Endothelial cell of umbilical vein (primary cell): ENCODE results near the gene RTN4R. TPM values are rescaled to one million over a fixed set of nuclear protein-coding genes. Genes with fewer than 3 reads are reported as not detected.

ENCODE experiments used
- BruUV-seq: library from RNA; stranded (reverse); fragments of 400-500 nt; replicated peaks from 2 replicates; lab custom pipeline; 2021; lab: Mats Ljungman, UMichigan
- CTCF ChIA-PET: fragments of 300-600, 350-600 bp; sonication (Branson Sonifier 250); formaldehyde crosslinking; loops from one replicate; lab custom pipeline; 2021; ENCODE audit warnings: antibody characterized with exemption, inconsistent platforms; lab: Charles Lee
- POLR2A ChIA-PET: fragments of 300-600, 350-600 bp; sonication (Branson Sonifier 250); formaldehyde crosslinking; loops from one replicate; lab custom pipeline; 2021; ENCODE audit warnings: antibody characterized with exemption, inconsistent platforms; lab: Charles Lee
- DNase-seq: peaks from one replicate; pipeline ENCODE4 v3.0.0-alpha.2; 2011; ENCODE audit warnings: low read depth, low spot score
- FAIRE-seq: peaks from 2 replicates; lab custom pipeline; 2011; peaks lifted over from hg19 to GRCh38; lab: Jason Lieb, UNC
- H2AFZ ChIP-seq: 2 replicates; pipeline ENCODE4 v1.6.0; 2012; ENCODE audit warnings: low read depth, low read length, control low read depth, inconsistent platforms
- H3K27ac ChIP-seq: 2 replicates; pipeline ENCODE4 v1.5.1; 2011; ENCODE audit warnings: low read depth, mild to moderate bottlenecking, control low read depth, low read length, moderate library complexity; ENCODE audit not compliant: insufficient read depth
- H3K27me3 ChIP-seq, 2 experiments: 2 replicates each; pipeline versions ENCODE4 v1.6.0 to v1.6.1; 2011; ENCODE audit warnings: low read length in 2 of 2, mixed read lengths in 1 of 2; ENCODE audit not compliant: control insufficient read depth in 2 of 2, insufficient read depth in 2 of 2
- H3K36me3 ChIP-seq, 2 experiments: 2 replicates in 1 of 2; 3 replicates in 1 of 2; pipeline ENCODE4 v1.5.1; 2011; ENCODE audit warnings: low read length in 2 of 2, mild to moderate bottlenecking in 1 of 2, moderate library complexity in 1 of 2; ENCODE audit not compliant: control insufficient read depth in 2 of 2, insufficient read depth in 2 of 2; ENCODE audit errors: extremely low read depth in 1 of 2
- H3K4me1 ChIP-seq: 3 replicates; pipeline ENCODE4 v1.5.1; 2011; ENCODE audit warnings: mild to moderate bottlenecking, low read length; ENCODE audit not compliant: control insufficient read depth, insufficient read depth; ENCODE audit errors: extremely low read depth
- H3K4me2 ChIP-seq: 2 replicates; pipeline ENCODE4 v1.6.1; 2011; ENCODE audit warnings: low read length, control low read depth, mixed read lengths; ENCODE audit not compliant: insufficient read depth
- H3K4me3 ChIP-seq, 3 experiments: fragments of 200-600 bp in 1 of 3; sonication (generic), shearing (Covaris generic) in 1 of 3; replicated peaks in 1 of 3; 2 replicates each; pipeline ENCODE4 v1.5.1; 2011 to 2016; ENCODE audit warnings: control low read depth in 3 of 3, low read length in 3 of 3, mild to moderate bottlenecking in 2 of 3, inconsistent platforms in 1 of 3, low read depth in 1 of 3, moderate library complexity in 1 of 3; ENCODE audit not compliant: insufficient read depth in 1 of 3
- H3K79me2 ChIP-seq: 2 replicates; pipeline ENCODE4 v1.6.0; 2012; ENCODE audit warnings: low read length, inconsistent platforms; ENCODE audit not compliant: control insufficient read depth, insufficient read depth
- H3K9ac ChIP-seq: replicated peaks from 2 replicates; pipeline ENCODE3; 2011; ENCODE audit warnings: low read length, control low read depth; ENCODE audit not compliant: insufficient read depth; ENCODE audit errors: extremely low read depth
- H3K9me1 ChIP-seq: replicated peaks from 3 replicates; pipeline ENCODE4 v1.6.0; 2011; ENCODE audit warnings: mild to moderate bottlenecking, low read length; ENCODE audit not compliant: control insufficient read depth, insufficient read depth; ENCODE audit errors: extremely low read depth
- H3K9me3 ChIP-seq: replicated peaks from 2 replicates; pipeline ENCODE4 v1.5.1; 2012; ENCODE audit warnings: low read length, inconsistent platforms; ENCODE audit not compliant: control insufficient read depth, insufficient read depth
- H4K20me1 ChIP-seq: replicated peaks from 2 replicates; pipeline ENCODE3; 2011; ENCODE audit warnings: mild to moderate bottlenecking, low read length; ENCODE audit not compliant: control insufficient read depth, insufficient read depth; ENCODE audit errors: extremely low read depth
- CTCF ChIP-seq, 2 donors: IDR thresholded peaks; 1 replicate in 1 of 2; 2 replicates in 1 of 2; pipeline ENCODE4 v1.5.1; 2011; ENCODE audit warnings: low read length in 2 of 2, mild to moderate bottlenecking in 2 of 2, moderate library complexity in 2 of 2, control low read depth in 1 of 2, inconsistent platforms in 1 of 2, low read depth in 1 of 2; ENCODE audit not compliant: insufficient read depth in 1 of 2; ENCODE audit errors: extremely low read depth in 1 of 2
- EZH2 ChIP-seq: IDR thresholded peaks from 2 replicates; pipeline ENCODE4 v1.6.1; 2012; ENCODE audit warnings: borderline replicate concordance, low read depth, mild to moderate bottlenecking, moderate library complexity, low read length, inconsistent platforms; ENCODE audit not compliant: severe bottlenecking
- FOS ChIP-seq: IDR thresholded peaks from 2 replicates; pipeline ENCODE4 v1.6.1; 2011; ENCODE audit warnings: mild to moderate bottlenecking, low read length, moderate library complexity, borderline replicate concordance; ENCODE audit not compliant: insufficient read depth
- GATA2 ChIP-seq: IDR thresholded peaks from 2 replicates; pipeline ENCODE4 v1.7.0; 2011; ENCODE audit warnings: low read depth, mild to moderate bottlenecking, moderate library complexity, mixed read lengths, low read length; ENCODE audit not compliant: insufficient read length, insufficient read depth
- JUN ChIP-seq: IDR thresholded peaks from 2 replicates; pipeline ENCODE4 v1.6.1; 2011; ENCODE audit warnings: borderline replicate concordance, low read depth; ENCODE audit not compliant: insufficient read length, insufficient read depth
- MYC ChIP-seq: IDR thresholded peaks from one replicate; pipeline ENCODE4 v1.6.1; 2011; ENCODE audit warnings: mild to moderate bottlenecking, low read depth, low read length
- POLR2A ChIP-seq: IDR thresholded peaks from 2 replicates; pipeline ENCODE4 v1.6.1; 2012; ENCODE audit warnings: low read depth, mild to moderate bottlenecking, control low read depth, low read length
- POLR2AphosphoS5 ChIP-seq: IDR thresholded peaks from 2 replicates; pipeline ENCODE4 v1.6.1; 2012; ENCODE audit warnings: low read depth, mild to moderate bottlenecking, control low read depth, low read length, moderate library complexity; ENCODE audit not compliant: insufficient read depth
- dilution Hi-C: fragments of 300-500 bp; cut with MboI; formaldehyde crosslinking; loops from one replicate; pipeline ENCODE4 v1.15.0; 2019; ENCODE audit warnings: low sequenced_read_pairs; ENCODE audit not compliant: extremely low pct_ligation_motif_present
- intact Hi-C: fragments of 100-400 bp; cut with micrococcal nuclease; formaldehyde crosslinking; loops from one replicate; pipeline ENCODE4 v1.10.0; 2022
- polyA plus RNA-seq, 4 experiments: library from polyadenylated mRNA; depleted of rRNA in 3 of 4; stranded (reverse) in 3 of 4; unstranded in 1 of 4; fragments of >200 nt; gene quantifications; 2 replicates each; pipeline versions ENCODE4 v1.2.1 to v1.2.3, GENCODE V29; 2011 to 2012; ENCODE audit warnings: missing spikeins in 1 of 4
- total RNA-seq: library from RNA; stranded (reverse); gene quantifications from 2 replicates; pipeline ENCODE4 v1.2.3, GENCODE V29; 2021
- TF ChIP-seq, protein P1 (sequence below): IDR thresholded peaks from 2 replicates; pipeline ENCODE4 v1.6.1; 2011; ENCODE audit not compliant: insufficient read depth, insufficient read length

The RTN4R gene
- total and polyA plus RNA-seq, 2 donors (not counting 3 experiments of a cell fraction or from before 2014, with no cell fraction given) = 1.2 to 2.2 TPM

- dilution Hi-C loops = no loop called here
- TF ChIP-seq POLR2A (no peak), JUN (no peak), FOS (no peak), POLR2AphosphoS5 (no peak), GATA2 (no peak), MYC (no peak), CTCF (IDR thresholded peaks at IDR 0.05; ENCODE audit: extremely low read depth in 1 of 2, insufficient read depth in 1 of 2, low read depth in 1 of 2, low read length in 2 of 2) (no peak), EZH2 (no peak)
- TF ChIP-seq, protein P1, sequence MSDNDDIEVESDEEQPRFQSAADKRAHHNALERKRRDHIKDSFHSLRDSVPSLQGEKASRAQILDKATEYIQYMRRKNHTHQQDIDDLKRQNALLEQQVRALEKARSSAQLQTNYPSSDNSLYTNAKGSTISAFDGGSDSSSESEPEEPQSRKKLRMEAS = no peak
- no peak for FAIRE-seq
Measured at GRCh38 chr22:20220629-20221026, 47.5 kb downstream of the RTN4R start.

More at GRCh38 chr22:20220629-20221026, 47.5 kb downstream of the RTN4R start:
- H3K27me3 ChIP-seq = no peaks in the 10 kb centered on the region
- no peaks in the 10 kb centered on the region for H3K9me3 ChIP-seq
- ChIA-PET POLR2A (no interaction called here), CTCF (interaction anchor here (1.1 to 1.3 kb wide), 2 partner anchors 11 to 17 kb away, joined by 3 read pairs; no protein-coding TSS in a partner anchor)
- intact Hi-C loops = no loop called here
- no peak overlapping the region for H3K4me2 ChIP-seq
- no peak for DNase-seq
- H2AFZ ChIP-seq = no peak overlapping the region
- no peak overlapping the region for H3K9ac ChIP-seq
- H3K4me3 ChIP-seq = no peak overlapping the region
- no TSS peak for BruUV-seq
- H3K9me1 ChIP-seq = no peaks in the 10 kb centered on the region
- no peaks in the 10 kb centered on the region for H3K4me1 ChIP-seq
- H3K27ac ChIP-seq = no peak overlapping the region
- no peaks in the 10 kb centered on the region for H3K79me2 ChIP-seq
- no peaks in the 10 kb centered on the region for H4K20me1 ChIP-seq
- no peaks in the 10 kb centered on the region for H3K36me3 ChIP-seq
